Nephron (organoid): ENCODE measurements around the gene ELP4.

ENCODE experiments used
- H3K27ac Mint-ChIP-seq, 3 experiments: 2 replicates each; pipeline ENCODE4 v1.8.0; 2020; ENCODE audit warnings: mixed read lengths in 3 of 3, mild to moderate bottlenecking in 2 of 3, moderate library complexity in 1 of 3
- H3K27me3 Mint-ChIP-seq: 2 replicates; pipeline ENCODE4 v1.8.0; 2021; ENCODE audit warnings: low read depth, mild to moderate bottlenecking, moderate library complexity, mixed read lengths
- H3K36me3 Mint-ChIP-seq: 2 replicates; pipeline ENCODE4 v1.8.0; 2020; ENCODE audit warnings: low read depth, mixed read lengths
- H3K4me1 Mint-ChIP-seq: 2 replicates; pipeline ENCODE4 v1.8.0; 2020; ENCODE audit warnings: mixed read lengths
- H3K4me3 Mint-ChIP-seq, 3 experiments: 2 replicates each; pipeline ENCODE4 v1.8.0; 2020; ENCODE audit warnings: mild to moderate bottlenecking in 3 of 3, mixed read lengths in 3 of 3, moderate library complexity in 2 of 3
- H3K9me3 Mint-ChIP-seq: 2 replicates; pipeline ENCODE4 v1.8.0; 2020; ENCODE audit warnings: mixed read lengths
- TF ChIP-seq, protein P1 (sequence below), 3 experiments: fragments of 200-600 bp; sonication (generic); IDR thresholded peaks; one replicate each; pipeline ENCODE4 v1.5.0; 2021; ENCODE audit warnings: antibody characterized with exemption in 3 of 3; ENCODE audit not compliant: unreplicated experiment in 3 of 3

The ELP4 gene

GRCh38 chr11:31757260-31757835 lies 247.8 kb downstream of the ELP4 start:
- no peak overlapping the region for H3K4me3 Mint-ChIP-seq
- H3K9me3 Mint-ChIP-seq = no peaks in the 10 kb centered on the region
- H3K4me1 Mint-ChIP-seq = no peaks in the 10 kb centered on the region
- TF ChIP-seq, protein P1, sequence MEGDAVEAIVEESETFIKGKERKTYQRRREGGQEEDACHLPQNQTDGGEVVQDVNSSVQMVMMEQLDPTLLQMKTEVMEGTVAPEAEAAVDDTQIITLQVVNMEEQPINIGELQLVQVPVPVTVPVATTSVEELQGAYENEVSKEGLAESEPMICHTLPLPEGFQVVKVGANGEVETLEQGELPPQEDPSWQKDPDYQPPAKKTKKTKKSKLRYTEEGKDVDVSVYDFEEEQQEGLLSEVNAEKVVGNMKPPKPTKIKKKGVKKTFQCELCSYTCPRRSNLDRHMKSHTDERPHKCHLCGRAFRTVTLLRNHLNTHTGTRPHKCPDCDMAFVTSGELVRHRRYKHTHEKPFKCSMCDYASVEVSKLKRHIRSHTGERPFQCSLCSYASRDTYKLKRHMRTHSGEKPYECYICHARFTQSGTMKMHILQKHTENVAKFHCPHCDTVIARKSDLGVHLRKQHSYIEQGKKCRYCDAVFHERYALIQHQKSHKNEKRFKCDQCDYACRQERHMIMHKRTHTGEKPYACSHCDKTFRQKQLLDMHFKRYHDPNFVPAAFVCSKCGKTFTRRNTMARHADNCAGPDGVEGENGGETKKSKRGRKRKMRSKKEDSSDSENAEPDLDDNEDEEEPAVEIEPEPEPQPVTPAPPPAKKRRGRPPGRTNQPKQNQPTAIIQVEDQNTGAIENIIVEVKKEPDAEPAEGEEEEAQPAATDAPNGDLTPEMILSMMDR (IDR thresholded peaks at IDR 0.05; ENCODE audit: unreplicated experiment in 3 of 3) = no peak
- no peaks in the 10 kb centered on the region for H3K27me3 Mint-ChIP-seq
- H3K36me3 Mint-ChIP-seq = no peaks in the 10 kb centered on the region
- H3K27ac Mint-ChIP-seq = no peak overlapping the region

DNA sequence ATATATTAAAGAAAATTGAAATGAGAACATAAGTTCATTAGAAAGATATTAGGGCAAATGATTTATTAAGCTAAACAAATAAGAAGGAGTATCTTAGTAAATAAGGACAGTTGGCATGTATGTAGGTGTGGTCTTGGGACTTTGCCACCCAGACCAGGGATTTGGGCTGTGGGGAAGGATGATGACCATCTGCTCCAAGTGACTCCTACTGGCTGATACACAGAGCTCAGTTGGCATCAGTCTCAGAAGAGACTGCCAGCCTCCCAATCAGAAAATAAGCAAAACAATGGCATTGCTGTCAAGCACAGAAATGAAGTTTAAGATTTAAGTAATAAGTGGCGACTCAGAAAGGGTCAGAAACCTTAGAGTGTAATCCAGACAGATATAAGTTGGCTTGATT lies 252.1 kb downstream of the ELP4 start:
- Mint-ChIP-seq H3K4me1 (no peaks in the 10 kb centered on the region), H3K27me3 (no peaks in the 10 kb centered on the region), H3K27ac (no peak overlapping the region), H3K36me3 (no peaks in the 10 kb centered on the region), H3K4me3 (no peak overlapping the region), H3K9me3 (no peaks in the 10 kb centered on the region)
- TF ChIP-seq, protein P1 (IDR thresholded peaks at IDR 0.05; ENCODE audit: unreplicated experiment in 3 of 3) = no peak

- H3K4me1 Mint-ChIP-seq = no peaks in the 10 kb centered on the region
- no peaks in the 10 kb centered on the region for H3K9me3 Mint-ChIP-seq
- H3K27me3 Mint-ChIP-seq = no peaks in the 10 kb centered on the region
- no peaks in the 10 kb centered on the region for H3K36me3 Mint-ChIP-seq
- H3K4me3 Mint-ChIP-seq = no peak overlapping the region
- TF ChIP-seq, protein P1 (IDR thresholded peaks at IDR 0.05; ENCODE audit: unreplicated experiment in 3 of 3) = no peak
- H3K27ac Mint-ChIP-seq = no peak overlapping the region
Observed at GRCh38 chr11:31763296-31763695, 253.7 kb downstream of the ELP4 start.

- no peaks in the 10 kb centered on the region for H3K27me3 Mint-ChIP-seq
Observed at GRCh38 chr11:31764261-31764660, 254.7 kb downstream of the ELP4 start.

GRCh38 chr11:31764766-31765165 lies 255.2 kb downstream of the ELP4 start:
- Mint-ChIP-seq H3K4me3 (no peak overlapping the region), H3K9me3 (no peaks in the 10 kb centered on the region), H3K27me3 (no peaks in the 10 kb centered on the region), H3K36me3 (no peaks in the 10 kb centered on the region), H3K4me1 (no peaks in the 10 kb centered on the region), H3K27ac (no peak overlapping the region)
- TF ChIP-seq, protein P1 (IDR thresholded peaks at IDR 0.05; ENCODE audit: unreplicated experiment in 3 of 3) = no peak

More at GRCh38 chr11:31764261-31764660, 254.7 kb downstream of the ELP4 start:
- Mint-ChIP-seq H3K27ac (no peak overlapping the region), H3K4me3 (no peak overlapping the region), H3K4me1 (no peaks in the 10 kb centered on the region), H3K36me3 (no peaks in the 10 kb centered on the region), H3K9me3 (no peaks in the 10 kb centered on the region)
- TF ChIP-seq, protein P1 (IDR thresholded peaks at IDR 0.05; ENCODE audit: unreplicated experiment in 3 of 3) = no peak

DNA sequence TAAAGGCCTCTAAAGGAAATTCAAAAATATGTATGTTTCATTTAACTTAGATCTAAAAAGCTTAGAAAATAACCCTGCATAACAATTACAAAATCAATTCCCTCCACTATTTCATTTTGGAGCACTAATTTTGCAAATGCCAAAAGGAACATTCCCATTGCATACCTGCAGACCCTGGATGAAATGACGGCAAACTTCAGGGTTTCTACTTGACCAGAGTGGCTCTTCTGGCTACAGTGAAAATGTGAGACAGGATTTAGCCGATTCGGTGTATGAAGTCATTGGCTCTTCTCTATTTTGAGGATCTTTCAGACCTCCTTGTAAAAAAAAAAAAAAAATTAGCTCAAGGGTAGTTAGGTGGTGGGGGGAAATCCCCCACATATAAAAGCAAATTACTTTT lies 257.5 kb downstream of the ELP4 start:
- Mint-ChIP-seq H3K36me3 (no peaks in the 10 kb centered on the region), H3K4me1 (no peaks in the 10 kb centered on the region), H3K27me3 (no peaks in the 10 kb centered on the region), H3K9me3 (no peaks in the 10 kb centered on the region), H3K27ac (no peak overlapping the region), H3K4me3 (no peak overlapping the region)
- TF ChIP-seq, protein P1 (IDR thresholded peaks at IDR 0.05; ENCODE audit: unreplicated experiment in 3 of 3) = no peak
